Upper lobe of left lung (tissue), 4 donors: ENCODE results near the gene C19orf85.

Source experiments
- CTCF ChIP-seq, 6 experiments: fragments of 450-650 bp in 4 of 6; fragments of 200-600 bp in 2 of 6; sonication (generic) in 2 of 6; IDR thresholded peaks; one replicate each; pipeline ENCODE4 v1.5.1; 2016 to 2019; ENCODE audit warnings: antibody characterized with exemption in 6 of 6
- EP300 ChIP-seq, 4 donors: sonication (generic); formaldehyde crosslinking; IDR thresholded peaks; one replicate each; pipeline ENCODE4 v1.5.1; 2017; ENCODE audit warnings: antibody characterized with exemption in 4 of 4, control low read depth in 2 of 4
- POLR2A ChIP-seq, 4 donors: fragments of 450-650 bp; IDR thresholded peaks; one replicate each; pipeline ENCODE4 v1.5.1; 2016 to 2017; ENCODE audit warnings: antibody characterized with exemption in 4 of 4, mild to moderate bottlenecking in 2 of 4
- POLR2AphosphoS5 ChIP-seq, 2 donors: sonication (generic); formaldehyde crosslinking; IDR thresholded peaks; one replicate each; pipeline ENCODE4 v1.5.1; 2017; ENCODE audit warnings: antibody characterized with exemption in 2 of 2

GRCh38 chr19:55474269-55475265, 10.0 kb upstream of the C19orf85 start:
- no peak for TF ChIP-seq CTCF (IDR thresholded peaks at IDR 0.05)
- no peak for TF ChIP-seq EP300 (IDR thresholded peaks at IDR 0.05)
- no peak for TF ChIP-seq POLR2A (IDR thresholded peaks at IDR 0.05)
- TF ChIP-seq POLR2AphosphoS5 (IDR thresholded peaks at IDR 0.05) = no peak
